BJ (cell line): ENCODE results near the gene MARVELD2. TPM values are rescaled to one million over a fixed set of nuclear protein-coding genes. Genes with fewer than 3 reads are reported as not detected.
"Not testable (repeated sequence)": the region's sequence is repeated elsewhere in the genome, so short reads cannot be mapped to it uniquely, and the experiment has no call there.

Experiments used
- CTCF ChIA-PET: fragments of 350-600 bp; formaldehyde crosslinking; extraction: SDS; loops from one replicate; lab custom pipeline; 2021; ENCODE audit warnings: antibody characterized with exemption, inconsistent platforms; lab: Yijun Ruan, JAX
- POLR2A ChIA-PET: fragments of 300-600 bp; sonication (Branson Sonifier 250); formaldehyde crosslinking; extraction: SDS; loops from one replicate; lab custom pipeline; 2021; ENCODE audit warnings: antibody characterized with exemption; lab: Charles Lee
- DNase-seq: peaks from one replicate; pipeline ENCODE4 v3.0.0-alpha.2; 2011; ENCODE audit warnings: low read depth
- H3K27me3 ChIP-seq: 2 replicates; pipeline ENCODE4 v1.6.0; 2011; ENCODE audit warnings: low read length; ENCODE audit not compliant: control insufficient read depth, insufficient read depth
- H3K36me3 ChIP-seq: 2 replicates; pipeline ENCODE4 v1.5.1; 2011; ENCODE audit warnings: low read length; ENCODE audit not compliant: control insufficient read depth, insufficient read depth
- H3K4me3 ChIP-seq: 2 replicates; pipeline ENCODE4 v1.5.1; 2011; ENCODE audit warnings: low read depth, mild to moderate bottlenecking, control low read depth, low read length
- CTCF ChIP-seq: IDR thresholded peaks from 2 replicates; pipeline ENCODE4 v1.5.1; 2011; ENCODE audit warnings: low read depth, mild to moderate bottlenecking, control low read depth, inconsistent platforms, low read length, moderate library complexity; ENCODE audit not compliant: insufficient read depth
- polyA plus RNA-seq: library from polyadenylated mRNA; depleted of rRNA; stranded (reverse); fragments of >200 nt; gene quantifications from 2 replicates; pipeline ENCODE4 v1.2.3, GENCODE V29; 2011

The MARVELD2 gene
- polyA plus RNA-seq, 1 experiment, result 0.88 TPM

- H3K27me3 ChIP-seq, result no peaks in the 10 kb centered on the region
- POLR2A ChIA-PET, result no interaction called here
- CTCF ChIA-PET, result interaction anchor here (0.7 kb wide), 1 partner anchor 98 kb away, joined by 3 read pairs; no protein-coding TSS in a partner anchor
- TF ChIP-seq CTCF, result no peak
- no peaks in the 10 kb centered on the region for H3K36me3 ChIP-seq
- DNase-seq, result no peak
- no peak overlapping the region for H3K4me3 ChIP-seq
Observed at GRCh38 chr5:69432412-69433206, 17.7 kb downstream of the MARVELD2 start.

- H3K4me3 ChIP-seq, CTCF ChIA-PET, POLR2A ChIA-PET, H3K27me3 ChIP-seq, H3K36me3 ChIP-seq: not testable (repeated sequence)
- DNase-seq, result peak; percentile 17
Observed at GRCh38 chr5:69435276-69435884, 20.5 kb downstream of the MARVELD2 start.

- ChIA-PET CTCF (no interaction called here), POLR2A (no interaction called here)
- DNase-seq, result no peak
- Histone ChIP-seq H3K27me3 (no peaks in the 10 kb centered on the region), H3K4me3 (no peak overlapping the region), H3K36me3 (no peaks in the 10 kb centered on the region)
- no peak for TF ChIP-seq CTCF
Observed at GRCh38 chr5:69444127-69444754, 29.3 kb downstream of the MARVELD2 start.

GRCh38 chr5:69449511-69449910 lies 34.6 kb downstream of the MARVELD2 start:
- H3K27me3 ChIP-seq, result no peaks in the 10 kb centered on the region
- POLR2A ChIA-PET, result no interaction called here
- H3K4me3 ChIP-seq, result no peak overlapping the region
- DNase-seq, result no peak
- TF ChIP-seq CTCF, result no peak
- no peaks in the 10 kb centered on the region for H3K36me3 ChIP-seq
- CTCF ChIA-PET, result no interaction called here

- ChIA-PET CTCF (no interaction called here), POLR2A (no interaction called here)
- DNase-seq, result peak; percentile 63
- H3K36me3 ChIP-seq, result no peaks in the 10 kb centered on the region
- H3K27me3 ChIP-seq, result no peaks in the 10 kb centered on the region
- no peak overlapping the region for H3K4me3 ChIP-seq
- no peak for TF ChIP-seq CTCF
Observed at GRCh38 chr5:69450116-69450515, 35.2 kb downstream of the MARVELD2 start.

- H3K4me3 ChIP-seq, H3K36me3 ChIP-seq, POLR2A ChIA-PET, DNase-seq, H3K27me3 ChIP-seq: not testable (repeated sequence)
- CTCF ChIA-PET, result interaction anchor here (0.6 kb wide), 1 partner anchor 22 kb away, joined by 5 read pairs; no protein-coding TSS in a partner anchor
Observed at GRCh38 chr5:69450527-69450926, 35.6 kb downstream of the MARVELD2 start.
